NCI-H2171 treated with DMSO at 0.1 percent for 48 hours (cell line): ENCODE data around the gene ZGPAT.
A peak's percentile ranks its signal among the peaks of the same experiment; 100 is the strongest.
"Not testable (repeated sequence)": the region's sequence is repeated elsewhere in the genome, so short reads cannot be mapped to it uniquely, and the experiment has no call there.

Source experiments
- DNase-seq: peaks from one replicate; lab custom pipeline; 2025; lab: John Stamatoyannopoulos, UW

ZGPAT gene

GRCh38 chr20:63703471-63703975, 4.3 kb upstream of the ZGPAT start:
- DNase-seq, result no peak

- DNase-seq, result no peak
These were observed 3.7 kb upstream of the ZGPAT start for GRCh38 chr20:63703976-63704748.

- no peak for DNase-seq
These were observed 3.1 kb upstream of the ZGPAT start for GRCh38 chr20:63704749-63705117.

GRCh38 chr20:63705232-63706026, 2.4 kb upstream of the ZGPAT start:
- DNase-seq, result no peak

GRCh38 chr20:63706027-63706695, 1.7 kb upstream of the ZGPAT start:
- DNase-seq, result no peak

GRCh38 chr20:63706852-63707557, 834 bp upstream of the ZGPAT start:
- peak; percentile 62 for DNase-seq

GRCh38 chr20:63708301-63709148, 686 bp downstream of the ZGPAT start:
- no peak for DNase-seq

- no peak for DNase-seq
These were observed 1.3 kb downstream of the ZGPAT start for GRCh38 chr20:63709149-63709527.

GRCh38 chr20:63711085-63711645, 3.3 kb downstream of the ZGPAT start:
- DNase-seq, result no peak

GRCh38 chr20:63712191-63712590, 4.4 kb downstream of the ZGPAT start:
- no peak for DNase-seq

- no peak for DNase-seq
These were observed 7.0 kb downstream of the ZGPAT start for GRCh38 chr20:63714858-63715257.

- DNase-seq, result no peak
These were observed 11.2 kb downstream of the ZGPAT start for GRCh38 chr20:63718996-63719395.

GRCh38 chr20:63722967-63723622, 15.3 kb downstream of the ZGPAT start:
- DNase-seq, result not testable (repeated sequence)

- not testable (repeated sequence) for DNase-seq
These were observed 22.4 kb downstream of the ZGPAT start for GRCh38 chr20:63730189-63730733.

- DNase-seq, result no peak
These were observed 23.6 kb downstream of the ZGPAT start for GRCh38 chr20:63731410-63731809.

- no peak for DNase-seq
These were observed 24.6 kb downstream of the ZGPAT start for GRCh38 chr20:63732118-63733095.

- DNase-seq, result no peak
These were observed 25.3 kb downstream of the ZGPAT start for GRCh38 chr20:63733117-63733516.

- no peak for DNase-seq
These were observed 25.8 kb downstream of the ZGPAT start for GRCh38 chr20:63733579-63734081.
